GM18873 (cell line): ENCODE results near the gene MIF.
"Not testable (repeated sequence)": the region's sequence is repeated elsewhere in the genome, so short reads cannot be mapped to it uniquely, and the experiment has no call there.

Experiments used
- ATAC-seq: cut with Tn5 transposase; IDR thresholded peaks from one replicate; pipeline ENCODE4 v1.9.1; 2021; ENCODE audit warnings: mild to moderate bottlenecking, moderate library complexity, moderate number of reproducible peaks; ENCODE audit not compliant: unreplicated experiment, low FRiP score

MIF gene

GRCh38 chr22:23925020-23925606 is 30.9 kb downstream of the MIF start:
- no peak for ATAC-seq

- no peak for ATAC-seq
Measured at GRCh38 chr22:23926561-23926960, 32.4 kb downstream of the MIF start.

- ATAC-seq, result no peak
Measured at GRCh38 chr22:23938328-23939016, 44.3 kb downstream of the MIF start.

- no peak for ATAC-seq
Measured at GRCh38 chr22:23939017-23939357, 44.8 kb downstream of the MIF start.

GRCh38 chr22:23940166-23940565 is 46.0 kb downstream of the MIF start:
- not testable (repeated sequence) for ATAC-seq
